NCI-H2171 treated with DMSO at 0.1 percent for 48 hours (cell line): ENCODE data around the gene PHOX2B.

Experiments
- DNase-seq: peaks from one replicate; lab custom pipeline; 2025; lab: John Stamatoyannopoulos, UW

The PHOX2B gene

GRCh38 chr4:41748571-41749475 is at the start of gene PHOX2B:
Gene PHOX2B (minus strand): TSS chr4:41748725. CDS start chr4:41748610, 115 bp downstream.
- no peak for DNase-seq

DNA sequence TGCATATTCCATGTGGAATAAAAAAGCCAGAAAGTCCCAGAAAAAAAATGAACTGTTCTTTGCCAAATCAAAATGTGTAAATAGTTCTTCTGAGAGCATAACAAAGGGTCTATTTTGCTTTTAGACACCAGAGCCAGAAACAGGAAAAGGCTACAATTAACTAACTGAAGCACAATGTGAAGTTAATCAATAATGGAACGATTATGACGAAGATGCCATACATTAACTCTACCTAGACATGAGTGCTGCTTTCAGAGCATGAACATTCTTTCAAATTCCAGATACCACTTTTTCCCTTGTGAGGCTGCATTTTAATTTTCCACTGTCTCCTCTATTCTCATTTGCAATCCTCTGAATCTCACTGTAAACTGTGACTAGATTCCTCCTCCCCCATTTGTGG is 48.7 kb upstream of the PHOX2B start:
- no peak for DNase-seq

- peak; percentile 62 for DNase-seq
Measured at GRCh38 chr4:41796545-41797210, 48.2 kb upstream of the PHOX2B start.

GRCh38 chr4:41795796-41796385 is 47.4 kb upstream of the PHOX2B start:
- peak; percentile 85 for DNase-seq

DNA sequence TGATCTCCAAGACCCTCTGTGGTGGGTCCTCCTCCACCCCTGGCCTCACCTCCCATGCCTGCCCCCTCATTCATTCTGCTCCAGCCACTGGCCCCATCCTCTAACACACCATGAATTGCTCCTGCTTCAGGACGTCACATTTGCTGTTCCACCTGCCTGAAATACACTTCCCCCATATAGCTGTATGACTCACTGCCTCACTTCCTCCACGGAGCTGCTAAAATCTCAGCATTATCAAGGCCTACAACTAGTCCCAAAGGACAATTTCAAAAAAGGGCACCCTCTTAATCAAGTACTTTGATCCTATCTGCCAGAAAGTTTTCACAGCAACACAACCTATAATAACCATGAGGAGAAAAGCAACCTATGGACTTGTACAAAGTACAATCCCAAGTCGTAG is 43.6 kb upstream of the PHOX2B start:
- DNase-seq, result no peak

- DNase-seq, result no peak
Measured at GRCh38 chr4:41791557-41791956, 43.0 kb upstream of the PHOX2B start.

GRCh38 chr4:41787931-41788330 is 39.4 kb upstream of the PHOX2B start:
- no peak for DNase-seq

GRCh38 chr4:41785665-41786064 is 37.1 kb upstream of the PHOX2B start:
- no peak for DNase-seq

- peak; percentile 58 for DNase-seq
Measured at GRCh38 chr4:41784191-41784979, 35.9 kb upstream of the PHOX2B start.

GRCh38 chr4:41776466-41776865 is 27.9 kb upstream of the PHOX2B start:
- DNase-seq, result no peak

DNA sequence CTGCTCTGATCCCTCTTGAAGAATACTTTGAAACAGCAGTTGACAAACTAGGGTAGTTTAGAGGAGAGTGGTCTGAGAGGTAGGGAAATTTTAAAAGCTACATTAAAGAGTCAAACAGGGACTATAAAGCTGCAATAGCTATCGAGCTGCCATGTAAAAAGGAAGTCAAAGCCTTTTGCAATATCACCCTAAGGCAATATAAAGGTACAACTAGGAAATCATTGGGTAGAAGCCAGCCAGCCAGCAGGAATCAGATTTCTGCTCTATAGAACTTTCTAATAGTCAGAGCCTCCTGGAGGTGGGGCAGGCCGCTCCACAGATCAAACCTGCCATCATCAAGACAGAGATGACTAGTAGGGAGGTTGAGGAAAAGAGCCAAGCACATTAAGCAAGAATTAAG is 15.2 kb upstream of the PHOX2B start:
- no peak for DNase-seq

DNA sequence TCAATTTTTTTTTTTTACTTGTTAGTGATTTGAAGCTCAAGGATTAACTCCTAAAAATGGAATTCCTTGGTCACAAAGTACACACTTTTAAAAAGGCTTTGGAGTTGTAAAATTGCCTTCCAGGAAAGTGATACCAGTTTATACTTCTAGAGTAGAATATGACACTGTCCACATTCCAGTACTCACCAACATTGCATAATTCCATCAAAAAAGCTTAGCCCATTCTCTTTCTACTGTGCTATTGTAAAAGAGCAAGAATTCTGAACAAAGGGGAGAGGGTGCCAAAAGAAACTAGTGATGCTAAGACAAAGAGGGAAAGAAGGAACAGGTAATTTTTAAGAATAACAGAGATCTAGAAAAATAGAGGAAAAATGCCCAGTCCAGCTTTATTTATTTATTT is 10.4 kb upstream of the PHOX2B start:
- DNase-seq, result no peak

GRCh38 chr4:41757521-41758156 is 9.1 kb upstream of the PHOX2B start:
- DNase-seq, result no peak

GRCh38 chr4:41753942-41754341 is 5.4 kb upstream of the PHOX2B start:
- peak; percentile 56 for DNase-seq

- DNase-seq, result no peak
Measured at GRCh38 chr4:41752081-41752836, 3.7 kb upstream of the PHOX2B start.

- DNase-seq, result no peak
Measured at GRCh38 chr4:41751449-41752061, 3.0 kb upstream of the PHOX2B start.

DNA sequence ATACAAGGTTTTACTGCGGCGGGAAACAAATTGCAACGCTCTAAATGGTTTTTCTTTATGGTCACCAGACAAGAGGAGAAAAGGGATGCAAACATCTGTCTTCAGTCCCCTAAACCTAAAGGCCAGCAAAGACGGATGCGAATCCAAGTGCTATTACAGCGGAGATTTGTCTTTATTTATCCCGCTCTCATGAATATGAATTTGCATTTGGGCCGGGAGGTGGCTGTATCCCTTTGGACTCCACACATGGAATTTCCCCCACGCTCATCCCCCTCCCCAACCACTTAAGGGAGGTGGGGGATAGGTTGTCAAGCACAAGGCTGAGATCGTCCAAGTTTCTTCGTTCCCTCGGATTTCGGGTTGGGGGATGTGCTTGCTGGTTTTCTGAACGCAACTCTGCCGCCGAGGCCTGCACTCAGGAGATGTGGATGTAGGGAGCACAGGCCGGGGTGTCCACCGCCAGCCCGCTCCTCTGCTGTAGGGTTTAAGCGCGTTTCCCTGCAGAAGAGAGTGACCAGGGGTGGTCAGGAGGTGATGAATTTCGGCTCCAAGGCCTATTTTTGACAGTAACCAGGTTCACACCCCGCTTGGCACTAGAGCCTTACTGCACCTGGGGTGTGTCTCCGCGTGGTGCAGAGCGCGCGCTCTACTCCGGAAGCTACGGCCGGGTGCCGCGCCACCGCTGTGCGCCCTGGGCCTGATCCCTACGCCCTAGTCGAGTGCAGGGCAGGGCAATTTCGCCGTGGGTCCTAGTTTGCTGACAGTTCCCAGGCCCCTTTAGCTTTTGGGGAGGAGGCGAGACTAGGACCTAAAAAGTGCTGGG is 2.3 kb upstream of the PHOX2B start:
- DNase-seq, result no peak

DNA sequence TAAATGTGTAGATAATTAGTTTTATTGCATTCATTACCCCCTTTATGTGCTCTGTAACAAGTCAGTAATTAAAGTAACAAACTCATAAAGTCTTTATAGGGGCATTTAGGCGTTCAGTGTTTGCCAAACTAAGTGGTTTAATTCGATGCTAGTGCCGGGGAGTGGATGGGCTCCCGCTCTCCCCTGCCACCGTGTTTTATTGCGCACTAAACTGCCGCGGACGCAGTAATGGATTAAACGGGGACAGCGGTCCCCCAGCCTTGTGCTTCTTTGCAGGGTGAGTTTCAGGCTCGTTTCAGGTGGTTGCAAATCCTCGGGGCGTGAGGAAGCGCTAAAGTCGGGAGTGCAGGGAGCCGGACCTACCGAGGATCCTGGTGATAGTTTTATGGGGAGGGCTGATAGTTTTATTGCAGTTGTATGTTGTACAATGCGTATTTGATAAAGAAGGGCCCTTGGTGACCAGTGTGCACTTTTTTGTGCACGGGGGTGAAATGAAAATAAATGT is 1.6 kb upstream of the PHOX2B start:
- no peak for DNase-seq

DNA sequence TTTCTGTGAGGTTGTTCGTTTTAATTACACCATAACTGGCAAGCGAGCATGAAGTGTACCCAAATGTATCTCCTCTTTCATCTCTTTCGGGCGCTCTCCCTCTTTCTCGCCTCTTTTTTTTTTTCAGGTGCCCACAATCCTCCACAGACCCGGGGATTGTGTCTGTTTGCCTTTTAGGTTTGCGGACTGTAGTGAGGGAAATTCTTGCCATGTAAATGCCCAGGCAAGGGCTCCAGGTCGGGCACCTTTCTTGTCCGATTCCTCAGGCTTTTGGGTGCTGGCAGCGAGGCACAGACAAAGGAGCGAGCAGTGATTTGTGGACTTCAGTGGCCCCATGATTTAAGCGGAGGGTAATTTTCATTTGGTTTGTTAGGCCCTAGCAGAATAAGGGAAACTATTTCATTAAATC is 1.1 kb upstream of the PHOX2B start:
- no peak for DNase-seq
